WTC11 (cell line): ENCODE results near the gene CHAMP1. TPM values are rescaled to one million over a fixed set of nuclear protein-coding genes. Genes with fewer than 3 reads are reported as not detected.

Experiments
- ATAC-seq: fragments of 200-7000 bp; cut with Tn5 transposase; 2 replicates; pipeline ENCODE4 v1.10.0; 2021; ENCODE audit warnings: mild to moderate bottlenecking, moderate library complexity
- CTCF ChIA-PET: fragments of 300-600 bp; sonication (Branson Sonifier 250); formaldehyde crosslinking; loops from one replicate; lab custom pipeline; 2021; ENCODE audit warnings: antibody characterized with exemption; lab: Charles Lee
- POLR2A ChIA-PET: fragments of 350-600 bp; sonication (Branson Sonifier 250); formaldehyde crosslinking; loops from one replicate; lab custom pipeline; 2021; ENCODE audit warnings: antibody characterized with exemption; lab: Charles Lee
- DNase-seq: peaks from one replicate; pipeline ENCODE4 v3.0.0; 2021; ENCODE audit warnings: low spot score
- H3K27ac Mint-ChIP-seq: 2 replicates; pipeline ENCODE4 v1.8.0; 2021; ENCODE audit warnings: mixed read lengths
- H3K27me3 Mint-ChIP-seq: 2 replicates; pipeline ENCODE4 v1.8.0; 2021; ENCODE audit warnings: low read depth, mild to moderate bottlenecking, moderate library complexity, mixed read lengths
- H3K36me3 Mint-ChIP-seq: 2 replicates; pipeline ENCODE4 v1.8.0; 2021; ENCODE audit warnings: mixed read lengths
- H3K4me1 Mint-ChIP-seq: 2 replicates; pipeline ENCODE4 v1.8.0; 2022; ENCODE audit warnings: mixed read lengths
- H3K4me3 Mint-ChIP-seq: 2 replicates; pipeline ENCODE4 v1.8.0; 2021; ENCODE audit warnings: mild to moderate bottlenecking, moderate library complexity, mixed read lengths
- H3K9me3 Mint-ChIP-seq: 2 replicates; pipeline ENCODE4 v1.8.0; 2021; ENCODE audit warnings: mixed read lengths
- ATF1 ChIP-seq: sonication (generic); formaldehyde crosslinking; IDR thresholded peaks from 2 replicates; pipeline ENCODE4 v1.8.1; 2023; ENCODE audit warnings: mild to moderate bottlenecking, moderate library complexity, missing genetic modification reagents
- FOXK1 ChIP-seq: sonication (generic); formaldehyde crosslinking; IDR thresholded peaks from 2 replicates; pipeline ENCODE4 v1.8.0; 2022; ENCODE audit warnings: mild to moderate bottlenecking, moderate library complexity, missing genetic modification reagents
- MXD4 ChIP-seq: fragments of 250-450 bp; sonication (Bioruptor Pico); IDR thresholded peaks from 2 replicates; pipeline ENCODE4 v1.8.0; 2021; ENCODE audit warnings: mild to moderate bottlenecking, moderate library complexity, borderline replicate concordance
- NFE2L1 ChIP-seq: sonication (generic); formaldehyde crosslinking; IDR thresholded peaks from 2 replicates; pipeline ENCODE4 v1.8.1; 2023; ENCODE audit warnings: missing genetic modification reagents
- OVOL2 ChIP-seq: fragments of 250-450 bp; sonication (Bioruptor Pico); IDR thresholded peaks from 2 replicates; pipeline ENCODE4 v1.9.0; 2021; ENCODE audit warnings: mild to moderate bottlenecking, borderline replicate concordance
- PRRX2 ChIP-seq: fragments of 250-450 bp; sonication (Bioruptor Pico); IDR thresholded peaks from 2 replicates; pipeline ENCODE4 v1.8.0; 2021; ENCODE audit warnings: mild to moderate bottlenecking
- ZNF232 ChIP-seq: sonication (generic); formaldehyde crosslinking; IDR thresholded peaks from 2 replicates; pipeline ENCODE4 v1.8.0; 2022; ENCODE audit warnings: mild to moderate bottlenecking, missing genetic modification reagents
- ZNF263 ChIP-seq: sonication (generic); formaldehyde crosslinking; IDR thresholded peaks from 2 replicates; pipeline ENCODE4 v1.8.1; 2022; ENCODE audit warnings: low read depth, mild to moderate bottlenecking, moderate library complexity, missing genetic modification reagents
- ZNF416 ChIP-seq: fragments of 250-450 bp; sonication (Bioruptor Pico); IDR thresholded peaks from 2 replicates; pipeline ENCODE4 v1.9.0; 2021; ENCODE audit warnings: mild to moderate bottlenecking, inconsistent platforms
- total RNA-seq: library from RNA; stranded (reverse); gene quantifications from 3 replicates; pipeline ENCODE4 v1.2.3, GENCODE V29; 2021
- TF ChIP-seq, protein P1 (sequence below): fragments of 250-450 bp; sonication (Bioruptor Pico); IDR thresholded peaks from 2 replicates; pipeline ENCODE4 v1.9.0; 2021; ENCODE audit warnings: moderate library complexity, mild to moderate bottlenecking, inconsistent platforms, borderline replicate concordance
- TF ChIP-seq, protein P2 (sequence below): sonication (generic); formaldehyde crosslinking; conservative IDR thresholded peaks from 2 replicates; pipeline ENCODE4 v1.8.1; 2023; ENCODE audit warnings: mild to moderate bottlenecking, low read depth, missing genetic modification reagents, moderate library complexity
- TF ChIP-seq, protein P3 (sequence below): sonication (generic); formaldehyde crosslinking; IDR thresholded peaks from 2 replicates; pipeline ENCODE4 v1.8.0; 2022; ENCODE audit warnings: missing genetic modification reagents
- TF ChIP-seq, protein P4 (sequence below): sonication (generic); formaldehyde crosslinking; IDR thresholded peaks from 2 replicates; pipeline ENCODE4 v1.8.1; 2022; ENCODE audit warnings: low read depth, mild to moderate bottlenecking, moderate library complexity, missing genetic modification reagents, borderline replicate concordance
- TF ChIP-seq, protein P5 (sequence below): sonication (generic); formaldehyde crosslinking; IDR thresholded peaks from 2 replicates; pipeline ENCODE4 v1.8.1; 2022; ENCODE audit warnings: low read depth, missing genetic modification reagents, borderline replicate concordance
- TF ChIP-seq, protein P6 (sequence below): sonication (generic); formaldehyde crosslinking; IDR thresholded peaks from 2 replicates; pipeline ENCODE4 v1.8.1; 2023; ENCODE audit warnings: mild to moderate bottlenecking, missing genetic modification reagents
- TF ChIP-seq, protein P7 (sequence below): sonication (generic); formaldehyde crosslinking; IDR thresholded peaks from 2 replicates; pipeline ENCODE4 v1.8.0; 2023; ENCODE audit warnings: missing genetic modification reagents, mild to moderate bottlenecking, borderline replicate concordance

Gene CHAMP1
- total RNA-seq, 1 experiment from 2014 or later, result 31.7 TPM

DNA sequence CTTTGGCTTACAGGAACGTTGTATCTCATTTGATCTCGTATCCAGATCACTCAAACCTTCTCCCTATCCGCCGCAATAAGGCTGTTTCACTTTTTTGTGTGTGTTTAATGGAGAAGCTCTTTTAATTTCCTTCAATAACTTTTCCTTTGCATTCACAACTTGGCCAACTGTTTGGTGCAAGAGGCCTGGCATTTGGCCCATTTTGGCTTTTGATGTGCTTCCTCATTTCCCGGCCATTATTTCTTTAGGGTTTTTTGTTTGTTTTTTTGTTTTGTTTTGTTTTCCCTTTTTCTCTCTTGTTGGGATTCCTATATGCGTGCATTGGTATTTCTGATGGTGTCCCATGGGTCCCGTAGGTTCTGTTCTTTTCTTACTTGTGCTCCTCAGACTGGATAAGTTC lies 39.0 kb upstream of the CHAMP1 start:
- Mint-ChIP-seq H3K36me3 (peaks cover 34% of the 10 kb centered on the region), H3K4me3 (no peak overlapping the region), H3K27me3 (no peaks in the 10 kb centered on the region), H3K27ac (peak overlapping the region; percentile 70), H3K9me3 (no peaks in the 10 kb centered on the region), H3K4me1 (peaks cover 10% of the 10 kb centered on the region)
- DNase-seq, result no peak
- CTCF ChIA-PET, result no interaction called here
- POLR2A ChIA-PET, result no interaction called here
- TF ChIP-seq NFE2L1 (CRISPR knock-in tag), result no peak
- TF ChIP-seq, protein P1, sequence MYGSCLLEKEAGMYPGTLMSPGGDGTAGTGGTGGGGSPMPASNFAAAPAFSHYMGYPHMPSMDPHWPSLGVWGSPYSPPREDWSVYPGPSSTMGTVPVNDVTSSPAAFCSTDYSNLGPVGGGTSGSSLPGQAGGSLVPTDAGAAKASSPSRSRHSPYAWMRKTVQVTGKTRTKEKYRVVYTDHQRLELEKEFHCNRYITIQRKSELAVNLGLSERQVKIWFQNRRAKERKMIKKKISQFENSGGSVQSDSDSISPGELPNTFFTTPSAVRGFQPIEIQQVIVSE (CRISPR knock-in tag), result no peak
- no peak for TF ChIP-seq ZNF232 (CRISPR knock-in tag)
- TF ChIP-seq, protein P2, sequence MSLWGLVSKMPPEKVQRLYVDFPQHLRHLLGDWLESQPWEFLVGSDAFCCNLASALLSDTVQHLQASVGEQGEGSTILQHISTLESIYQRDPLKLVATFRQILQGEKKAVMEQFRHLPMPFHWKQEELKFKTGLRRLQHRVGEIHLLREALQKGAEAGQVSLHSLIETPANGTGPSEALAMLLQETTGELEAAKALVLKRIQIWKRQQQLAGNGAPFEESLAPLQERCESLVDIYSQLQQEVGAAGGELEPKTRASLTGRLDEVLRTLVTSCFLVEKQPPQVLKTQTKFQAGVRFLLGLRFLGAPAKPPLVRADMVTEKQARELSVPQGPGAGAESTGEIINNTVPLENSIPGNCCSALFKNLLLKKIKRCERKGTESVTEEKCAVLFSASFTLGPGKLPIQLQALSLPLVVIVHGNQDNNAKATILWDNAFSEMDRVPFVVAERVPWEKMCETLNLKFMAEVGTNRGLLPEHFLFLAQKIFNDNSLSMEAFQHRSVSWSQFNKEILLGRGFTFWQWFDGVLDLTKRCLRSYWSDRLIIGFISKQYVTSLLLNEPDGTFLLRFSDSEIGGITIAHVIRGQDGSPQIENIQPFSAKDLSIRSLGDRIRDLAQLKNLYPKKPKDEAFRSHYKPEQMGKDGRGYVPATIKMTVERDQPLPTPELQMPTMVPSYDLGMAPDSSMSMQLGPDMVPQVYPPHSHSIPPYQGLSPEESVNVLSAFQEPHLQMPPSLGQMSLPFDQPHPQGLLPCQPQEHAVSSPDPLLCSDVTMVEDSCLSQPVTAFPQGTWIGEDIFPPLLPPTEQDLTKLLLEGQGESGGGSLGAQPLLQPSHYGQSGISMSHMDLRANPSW (CRISPR knock-in tag), result no peak
- TF ChIP-seq, protein P3, sequence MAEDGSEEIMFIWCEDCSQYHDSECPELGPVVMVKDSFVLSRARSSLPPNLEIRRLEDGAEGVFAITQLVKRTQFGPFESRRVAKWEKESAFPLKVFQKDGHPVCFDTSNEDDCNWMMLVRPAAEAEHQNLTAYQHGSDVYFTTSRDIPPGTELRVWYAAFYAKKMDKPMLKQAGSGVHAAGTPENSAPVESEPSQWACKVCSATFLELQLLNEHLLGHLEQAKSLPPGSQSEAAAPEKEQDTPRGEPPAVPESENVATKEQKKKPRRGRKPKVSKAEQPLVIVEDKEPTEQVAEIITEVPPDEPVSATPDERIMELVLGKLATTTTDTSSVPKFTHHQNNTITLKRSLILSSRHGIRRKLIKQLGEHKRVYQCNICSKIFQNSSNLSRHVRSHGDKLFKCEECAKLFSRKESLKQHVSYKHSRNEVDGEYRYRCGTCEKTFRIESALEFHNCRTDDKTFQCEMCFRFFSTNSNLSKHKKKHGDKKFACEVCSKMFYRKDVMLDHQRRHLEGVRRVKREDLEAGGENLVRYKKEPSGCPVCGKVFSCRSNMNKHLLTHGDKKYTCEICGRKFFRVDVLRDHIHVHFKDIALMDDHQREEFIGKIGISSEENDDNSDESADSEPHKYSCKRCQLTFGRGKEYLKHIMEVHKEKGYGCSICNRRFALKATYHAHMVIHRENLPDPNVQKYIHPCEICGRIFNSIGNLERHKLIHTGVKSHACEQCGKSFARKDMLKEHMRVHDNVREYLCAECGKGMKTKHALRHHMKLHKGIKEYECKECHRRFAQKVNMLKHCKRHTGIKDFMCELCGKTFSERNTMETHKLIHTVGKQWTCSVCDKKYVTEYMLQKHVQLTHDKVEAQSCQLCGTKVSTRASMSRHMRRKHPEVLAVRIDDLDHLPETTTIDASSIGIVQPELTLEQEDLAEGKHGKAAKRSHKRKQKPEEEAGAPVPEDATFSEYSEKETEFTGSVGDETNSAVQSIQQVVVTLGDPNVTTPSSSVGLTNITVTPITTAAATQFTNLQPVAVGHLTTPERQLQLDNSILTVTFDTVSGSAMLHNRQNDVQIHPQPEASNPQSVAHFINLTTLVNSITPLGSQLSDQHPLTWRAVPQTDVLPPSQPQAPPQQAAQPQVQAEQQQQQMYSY (CRISPR knock-in tag), result no peak
- no peak for TF ChIP-seq PRRX2 (CRISPR knock-in tag)
- TF ChIP-seq, protein P4, sequence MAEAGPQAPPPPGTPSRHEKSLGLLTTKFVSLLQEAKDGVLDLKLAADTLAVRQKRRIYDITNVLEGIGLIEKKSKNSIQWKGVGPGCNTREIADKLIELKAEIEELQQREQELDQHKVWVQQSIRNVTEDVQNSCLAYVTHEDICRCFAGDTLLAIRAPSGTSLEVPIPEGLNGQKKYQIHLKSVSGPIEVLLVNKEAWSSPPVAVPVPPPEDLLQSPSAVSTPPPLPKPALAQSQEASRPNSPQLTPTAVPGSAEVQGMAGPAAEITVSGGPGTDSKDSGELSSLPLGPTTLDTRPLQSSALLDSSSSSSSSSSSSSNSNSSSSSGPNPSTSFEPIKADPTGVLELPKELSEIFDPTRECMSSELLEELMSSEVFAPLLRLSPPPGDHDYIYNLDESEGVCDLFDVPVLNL (CRISPR knock-in tag), result no peak
- no peak for TF ChIP-seq OVOL2
- TF ChIP-seq, protein P5, sequence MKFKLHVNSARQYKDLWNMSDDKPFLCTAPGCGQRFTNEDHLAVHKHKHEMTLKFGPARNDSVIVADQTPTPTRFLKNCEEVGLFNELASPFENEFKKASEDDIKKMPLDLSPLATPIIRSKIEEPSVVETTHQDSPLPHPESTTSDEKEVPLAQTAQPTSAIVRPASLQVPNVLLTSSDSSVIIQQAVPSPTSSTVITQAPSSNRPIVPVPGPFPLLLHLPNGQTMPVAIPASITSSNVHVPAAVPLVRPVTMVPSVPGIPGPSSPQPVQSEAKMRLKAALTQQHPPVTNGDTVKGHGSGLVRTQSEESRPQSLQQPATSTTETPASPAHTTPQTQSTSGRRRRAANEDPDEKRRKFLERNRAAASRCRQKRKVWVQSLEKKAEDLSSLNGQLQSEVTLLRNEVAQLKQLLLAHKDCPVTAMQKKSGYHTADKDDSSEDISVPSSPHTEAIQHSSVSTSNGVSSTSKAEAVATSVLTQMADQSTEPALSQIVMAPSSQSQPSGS, result no peak
- TF ChIP-seq ZNF263 (CRISPR knock-in tag), result no peak
- TF ChIP-seq ATF1 (CRISPR knock-in tag), result no peak
- TF ChIP-seq MXD4, result no peak
- no peak for ATAC-seq

DNA sequence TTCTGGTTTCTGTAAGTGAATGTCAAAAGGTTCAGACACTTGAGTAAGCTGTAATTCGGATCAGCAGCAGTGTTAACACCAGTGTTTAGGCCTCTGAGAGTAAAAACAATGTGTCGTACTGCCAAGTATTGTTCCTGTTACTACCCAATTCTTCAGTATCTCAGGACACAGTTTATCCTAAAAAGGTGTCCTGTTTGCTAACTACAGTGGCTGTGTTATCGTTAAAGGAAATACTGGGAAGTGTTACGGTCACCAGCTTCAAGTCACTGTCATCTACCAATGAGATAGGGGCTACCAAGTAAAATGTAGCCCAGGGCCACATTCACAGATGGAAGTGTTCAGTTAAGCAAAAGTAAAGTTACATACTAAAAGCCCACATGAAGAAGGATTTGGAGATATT lies 35.2 kb upstream of the CHAMP1 start:
- 0 out of 2 replicates have a peak overlapping the region, but pooled peaks have one; percentile 65 for H3K27ac Mint-ChIP-seq
- POLR2A ChIA-PET, result no interaction called here
- no peaks in the 10 kb centered on the region for H3K27me3 Mint-ChIP-seq
- TF ChIP-seq FOXK1 (CRISPR knock-in tag), result no peak
- TF ChIP-seq ZNF416 (CRISPR knock-in tag), result no peak
- TF ChIP-seq, protein P6, sequence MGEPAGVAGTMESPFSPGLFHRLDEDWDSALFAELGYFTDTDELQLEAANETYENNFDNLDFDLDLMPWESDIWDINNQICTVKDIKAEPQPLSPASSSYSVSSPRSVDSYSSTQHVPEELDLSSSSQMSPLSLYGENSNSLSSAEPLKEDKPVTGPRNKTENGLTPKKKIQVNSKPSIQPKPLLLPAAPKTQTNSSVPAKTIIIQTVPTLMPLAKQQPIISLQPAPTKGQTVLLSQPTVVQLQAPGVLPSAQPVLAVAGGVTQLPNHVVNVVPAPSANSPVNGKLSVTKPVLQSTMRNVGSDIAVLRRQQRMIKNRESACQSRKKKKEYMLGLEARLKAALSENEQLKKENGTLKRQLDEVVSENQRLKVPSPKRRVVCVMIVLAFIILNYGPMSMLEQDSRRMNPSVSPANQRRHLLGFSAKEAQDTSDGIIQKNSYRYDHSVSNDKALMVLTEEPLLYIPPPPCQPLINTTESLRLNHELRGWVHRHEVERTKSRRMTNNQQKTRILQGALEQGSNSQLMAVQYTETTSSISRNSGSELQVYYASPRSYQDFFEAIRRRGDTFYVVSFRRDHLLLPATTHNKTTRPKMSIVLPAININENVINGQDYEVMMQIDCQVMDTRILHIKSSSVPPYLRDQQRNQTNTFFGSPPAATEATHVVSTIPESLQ (CRISPR knock-in tag), result no peak
- TF ChIP-seq, protein P7, sequence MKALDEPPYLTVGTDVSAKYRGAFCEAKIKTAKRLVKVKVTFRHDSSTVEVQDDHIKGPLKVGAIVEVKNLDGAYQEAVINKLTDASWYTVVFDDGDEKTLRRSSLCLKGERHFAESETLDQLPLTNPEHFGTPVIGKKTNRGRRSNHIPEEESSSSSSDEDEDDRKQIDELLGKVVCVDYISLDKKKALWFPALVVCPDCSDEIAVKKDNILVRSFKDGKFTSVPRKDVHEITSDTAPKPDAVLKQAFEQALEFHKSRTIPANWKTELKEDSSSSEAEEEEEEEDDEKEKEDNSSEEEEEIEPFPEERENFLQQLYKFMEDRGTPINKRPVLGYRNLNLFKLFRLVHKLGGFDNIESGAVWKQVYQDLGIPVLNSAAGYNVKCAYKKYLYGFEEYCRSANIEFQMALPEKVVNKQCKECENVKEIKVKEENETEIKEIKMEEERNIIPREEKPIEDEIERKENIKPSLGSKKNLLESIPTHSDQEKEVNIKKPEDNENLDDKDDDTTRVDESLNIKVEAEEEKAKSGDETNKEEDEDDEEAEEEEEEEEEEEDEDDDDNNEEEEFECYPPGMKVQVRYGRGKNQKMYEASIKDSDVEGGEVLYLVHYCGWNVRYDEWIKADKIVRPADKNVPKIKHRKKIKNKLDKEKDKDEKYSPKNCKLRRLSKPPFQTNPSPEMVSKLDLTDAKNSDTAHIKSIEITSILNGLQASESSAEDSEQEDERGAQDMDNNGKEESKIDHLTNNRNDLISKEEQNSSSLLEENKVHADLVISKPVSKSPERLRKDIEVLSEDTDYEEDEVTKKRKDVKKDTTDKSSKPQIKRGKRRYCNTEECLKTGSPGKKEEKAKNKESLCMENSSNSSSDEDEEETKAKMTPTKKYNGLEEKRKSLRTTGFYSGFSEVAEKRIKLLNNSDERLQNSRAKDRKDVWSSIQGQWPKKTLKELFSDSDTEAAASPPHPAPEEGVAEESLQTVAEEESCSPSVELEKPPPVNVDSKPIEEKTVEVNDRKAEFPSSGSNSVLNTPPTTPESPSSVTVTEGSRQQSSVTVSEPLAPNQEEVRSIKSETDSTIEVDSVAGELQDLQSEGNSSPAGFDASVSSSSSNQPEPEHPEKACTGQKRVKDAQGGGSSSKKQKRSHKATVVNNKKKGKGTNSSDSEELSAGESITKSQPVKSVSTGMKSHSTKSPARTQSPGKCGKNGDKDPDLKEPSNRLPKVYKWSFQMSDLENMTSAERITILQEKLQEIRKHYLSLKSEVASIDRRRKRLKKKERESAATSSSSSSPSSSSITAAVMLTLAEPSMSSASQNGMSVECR (CRISPR knock-in tag), result no peak
- no peak for ATAC-seq
- no peak for DNase-seq
- CTCF ChIA-PET, result no interaction called here
- H3K4me1 Mint-ChIP-seq, result peaks cover 25% of the 10 kb centered on the region
- H3K4me3 Mint-ChIP-seq, result no peak overlapping the region
- H3K36me3 Mint-ChIP-seq, result peaks cover 22% of the 10 kb centered on the region
- no peaks in the 10 kb centered on the region for H3K9me3 Mint-ChIP-seq
